Ovary (tissue), 9 donors: ENCODE measurements around the gene C17orf100. TPM values are rescaled to one million over a fixed set of nuclear protein-coding genes. Genes with fewer than 3 reads are reported as not detected.
"Not testable (repeated sequence)": the region's sequence is repeated elsewhere in the genome, so short reads cannot be mapped to it uniquely, and the experiment has no call there.

Source experiments
- DNase-seq, 5 donors: peaks; one replicate each; pipeline ENCODE4 v3.0.0-alpha.2; 2019 to 2020
- H3K27ac ChIP-seq, 2 donors: fragments of 200-600 bp; one replicate each; pipeline versions ENCODE4 v1.5.1 to v1.8.0; 2019 to 2022
- H3K27me3 ChIP-seq: fragments of 200-600 bp; one replicate; pipeline ENCODE4 v1.8.0; 2022
- H3K36me3 ChIP-seq: fragments of 200-600 bp; sonication (generic); one replicate; pipeline ENCODE4 v1.5.1; 2019
- H3K4me1 ChIP-seq: one replicate; pipeline ENCODE4 v1.8.1; 2013; ENCODE audit warnings: mild to moderate bottlenecking, moderate library complexity; ENCODE audit not compliant: insufficient read depth
- H3K4me3 ChIP-seq: fragments of 200-600 bp; sonication (generic); one replicate; pipeline ENCODE4 v1.5.1; 2017
- H3K9me3 ChIP-seq, 2 donors: fragments of 200-600 bp in 1 of 2; sonication (generic) in 1 of 2; one replicate each; pipeline versions ENCODE4 v1.5.1 to v1.8.1; 2013 to 2019; ENCODE audit warnings: mild to moderate bottlenecking in 1 of 2, moderate library complexity in 1 of 2
- EP300 ChIP-seq: sonication (generic); formaldehyde crosslinking; IDR thresholded peaks from one replicate; pipeline ENCODE4 v1.6.1; 2017; ENCODE audit warnings: antibody characterized with exemption
- POLR2A ChIP-seq: fragments of 450-650 bp; IDR thresholded peaks from one replicate; pipeline ENCODE4 v1.6.1; 2017; ENCODE audit warnings: antibody characterized with exemption, mild to moderate bottlenecking, moderate library complexity
- WGBS, 3 donors: extraction: QIAGEN DNeasy Blood & Tissue Kit in 1 of 3; methylation state at CpG; one replicate each; pipeline versions ENCODE4 v1.1.5 to v1.1.7; 2013 to 2017; 5-methylcytosine and 5-hydroxymethylcytosine counted together
- intact Hi-C, 4 donors: fragments of 100-400 bp; cut with DNase I; formaldehyde crosslinking; loops; one replicate each; pipeline versions ENCODE4 v1.11.0 to v1.15.1; 2022 to 2023
- polyA plus RNA-seq, 2 donors: library from polyadenylated mRNA; stranded (reverse); fragments of 200-250 nt in 1 of 2; fragments of 350-450 nt in 1 of 2; fragmentation: Illumina TruSeq in 1 of 2; extraction: RNeasy Lipid Tissue Mini Kit (QIAGEN cat#74804) in 1 of 2; gene quantifications; one replicate each; pipeline ENCODE4 v1.2.3, GENCODE V29; 2013 to 2014
- total RNA-seq, 7 donors: library from RNA; depleted of rRNA in 2 of 7; stranded (reverse); fragments of >200 nt in 2 of 7; fragmentation: NEBNext Ultra II Directional in 3 of 7; extraction: Animal tissue kit (Norgen Biotek cat#: 25700) in 3 of 7; gene quantifications; one replicate each; pipeline versions ENCODE4 v1.1.0 to v1.2.4, GENCODE V29; 2016 to 2023
- TF ChIP-seq, protein P1 (sequence below), 3 donors: fragments of 450-650 bp in 2 of 3; fragments of 200-600 bp in 1 of 3; IDR thresholded peaks; one replicate each; pipeline versions ENCODE4 v1.5.1 to v1.8.0; 2016 to 2022; ENCODE audit warnings: antibody characterized with exemption in 3 of 3, mild to moderate bottlenecking in 1 of 3
- donor health status: DM: no; HTN: no; CAD: no; lungs with moderate emphysema.
- donor health status: DM: no; HTN: no; CAD: no.
- donor health status: Bipolar disorder and iron deficiency.
- donor health status: DM: yes; HTN: yes; CAD: no.
- donor health status: DM: no; HTN: no; CAD: no.
- donor health status: DM: yes; HTN: yes; CAD: no.

The C17orf100 gene
- total and polyA plus RNA-seq, 9 donors, result 0.81 to 2.1 (median 1.6) TPM

DNA sequence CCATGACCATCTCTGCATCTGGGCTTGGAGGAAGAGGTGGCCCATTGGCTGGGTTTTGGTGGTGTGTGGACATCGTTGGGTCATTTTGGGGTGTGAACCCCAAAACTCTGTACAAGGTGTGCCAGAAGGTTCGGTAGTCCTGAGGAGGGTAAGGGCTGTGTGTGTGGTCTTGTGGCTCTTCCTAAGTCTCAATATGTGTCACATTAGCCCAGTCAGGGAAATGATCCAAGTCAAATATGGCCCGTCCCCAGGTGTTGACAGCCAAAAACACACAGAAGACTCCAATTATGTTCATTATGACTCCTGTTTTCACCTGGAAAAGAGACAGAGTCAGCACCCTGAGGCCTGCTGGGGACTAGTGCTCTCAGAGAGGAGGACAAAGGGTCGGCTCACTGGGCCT lies 34.5 kb downstream of the C17orf100 start:
- intact Hi-C loops, result no loop called here
- no peak overlapping the region for H3K27ac ChIP-seq
- H3K9me3 ChIP-seq, result no peaks in the 10 kb centered on the region
- WGBS, 3 donors, result 82 to 85% (median 83%) methylated on average over 4 of the region's 4 CpGs
- TF ChIP-seq, protein P1, sequence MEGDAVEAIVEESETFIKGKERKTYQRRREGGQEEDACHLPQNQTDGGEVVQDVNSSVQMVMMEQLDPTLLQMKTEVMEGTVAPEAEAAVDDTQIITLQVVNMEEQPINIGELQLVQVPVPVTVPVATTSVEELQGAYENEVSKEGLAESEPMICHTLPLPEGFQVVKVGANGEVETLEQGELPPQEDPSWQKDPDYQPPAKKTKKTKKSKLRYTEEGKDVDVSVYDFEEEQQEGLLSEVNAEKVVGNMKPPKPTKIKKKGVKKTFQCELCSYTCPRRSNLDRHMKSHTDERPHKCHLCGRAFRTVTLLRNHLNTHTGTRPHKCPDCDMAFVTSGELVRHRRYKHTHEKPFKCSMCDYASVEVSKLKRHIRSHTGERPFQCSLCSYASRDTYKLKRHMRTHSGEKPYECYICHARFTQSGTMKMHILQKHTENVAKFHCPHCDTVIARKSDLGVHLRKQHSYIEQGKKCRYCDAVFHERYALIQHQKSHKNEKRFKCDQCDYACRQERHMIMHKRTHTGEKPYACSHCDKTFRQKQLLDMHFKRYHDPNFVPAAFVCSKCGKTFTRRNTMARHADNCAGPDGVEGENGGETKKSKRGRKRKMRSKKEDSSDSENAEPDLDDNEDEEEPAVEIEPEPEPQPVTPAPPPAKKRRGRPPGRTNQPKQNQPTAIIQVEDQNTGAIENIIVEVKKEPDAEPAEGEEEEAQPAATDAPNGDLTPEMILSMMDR (IDR thresholded peaks at IDR 0.05), result no peak
- TF ChIP-seq POLR2A (no peak), EP300 (no peak)
- no peaks in the 10 kb centered on the region for H3K36me3 ChIP-seq
- no peak for DNase-seq
- H3K27me3 ChIP-seq, result no peaks in the 10 kb centered on the region
- no peak overlapping the region for H3K4me3 ChIP-seq
- no peaks in the 10 kb centered on the region for H3K4me1 ChIP-seq

DNA sequence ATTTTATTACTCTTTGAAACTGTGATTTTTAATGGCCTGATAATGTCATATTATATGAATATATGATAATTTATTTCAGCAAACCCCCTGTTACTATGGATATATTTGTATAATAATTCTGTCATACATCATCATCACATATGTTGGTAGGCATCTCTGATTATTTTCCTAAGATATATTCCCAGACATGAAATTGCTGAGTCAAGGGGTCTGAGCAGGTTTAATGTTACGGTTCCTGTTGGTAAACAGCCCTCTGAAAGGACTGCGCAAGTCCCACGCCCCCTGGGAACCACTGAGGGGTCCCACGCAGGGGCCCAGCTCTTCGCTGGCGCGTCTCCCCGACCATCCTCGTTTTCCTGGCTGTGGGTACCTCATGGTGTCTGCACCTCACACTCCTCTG lies 37.4 kb downstream of the C17orf100 start:
- WGBS, 3 donors, result 86 to 87% (median 87%) methylated on average over 9 of the region's 9 CpGs
- DNase-seq, result no peak
- no peak overlapping the region for H3K4me3 ChIP-seq
- H3K4me1 ChIP-seq, result no peaks in the 10 kb centered on the region
- intact Hi-C loops, result no loop called here
- TF ChIP-seq POLR2A, result no peak
- no peak for TF ChIP-seq EP300
- TF ChIP-seq, protein P1 (IDR thresholded peaks at IDR 0.05), result no peak
- no peaks in the 10 kb centered on the region for H3K9me3 ChIP-seq
- H3K27ac ChIP-seq, result no peak overlapping the region
- H3K36me3 ChIP-seq, result no peaks in the 10 kb centered on the region
- no peaks in the 10 kb centered on the region for H3K27me3 ChIP-seq

DNA sequence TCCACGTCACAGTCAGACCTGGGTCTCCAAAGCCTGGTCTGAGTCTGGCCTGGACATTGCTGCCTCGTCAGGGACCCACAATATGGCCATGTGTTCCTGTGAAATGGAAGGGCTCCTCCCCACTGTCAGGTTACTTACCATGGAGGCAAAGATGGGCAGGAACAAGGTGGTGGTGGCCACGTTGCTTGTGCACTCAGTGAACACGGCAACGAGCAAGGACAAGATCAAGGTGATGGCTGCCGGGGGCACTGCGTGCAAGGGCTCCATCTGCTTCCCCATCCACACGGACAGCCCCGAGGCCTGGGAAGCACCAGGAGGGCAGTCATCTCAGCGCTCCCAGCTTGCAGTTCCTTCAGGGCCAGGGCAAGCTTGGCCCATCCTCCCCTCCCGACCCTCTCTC lies 39.1 kb downstream of the C17orf100 start:
- WGBS, 3 donors, result 86 to 89% (median 87%) methylated on average over 11 of the region's 11 CpGs
- TF ChIP-seq POLR2A (no peak), EP300 (no peak)
- TF ChIP-seq, protein P1 (IDR thresholded peaks at IDR 0.05), result no peak
- Histone ChIP-seq H3K36me3 (no peaks in the 10 kb centered on the region), H3K27ac (no peak overlapping the region), H3K27me3 (no peaks in the 10 kb centered on the region), H3K4me3 (no peak overlapping the region), H3K4me1 (no peaks in the 10 kb centered on the region), H3K9me3 (no peaks in the 10 kb centered on the region)
- intact Hi-C loops, result loop anchor here in 1 of 4 donors (10.0 kb wide), 1 partner anchor 104 kb away; no protein-coding TSS in a partner anchor
- DNase-seq, result no peak

DNA sequence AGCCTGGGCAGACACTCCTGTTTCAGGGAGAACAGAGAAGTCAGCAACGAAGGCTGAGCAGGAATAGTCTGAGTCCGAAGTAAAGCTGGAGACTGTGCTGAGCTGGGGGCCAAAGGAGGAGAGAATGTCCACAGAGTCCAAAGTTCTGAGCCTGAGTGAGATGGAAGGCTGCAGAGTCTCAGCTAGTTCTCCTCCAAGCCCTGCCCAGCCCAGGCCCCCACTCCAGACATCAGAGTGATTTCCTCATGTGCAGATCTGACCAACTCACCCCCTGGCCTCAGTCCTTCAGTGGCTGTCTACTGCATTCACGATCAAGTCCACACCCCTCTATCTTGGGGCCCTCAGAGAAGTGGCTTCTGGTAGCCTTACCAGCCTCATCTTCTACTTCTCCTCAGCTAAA lies 40.0 kb downstream of the C17orf100 start:
- WGBS, 3 donors, result 69 to 83% (median 69%) methylated on average over 3 of the region's 3 CpGs
- no peak for TF ChIP-seq EP300
- no peak for TF ChIP-seq POLR2A
- no peaks in the 10 kb centered on the region for H3K4me1 ChIP-seq
- no peak overlapping the region for H3K4me3 ChIP-seq
- intact Hi-C loops, result loop anchor here in 1 of 4 donors (10.0 kb wide), 1 partner anchor 103 kb away; no protein-coding TSS in a partner anchor
- H3K9me3 ChIP-seq, result no peaks in the 10 kb centered on the region
- no peak overlapping the region for H3K27ac ChIP-seq
- no peaks in the 10 kb centered on the region for H3K36me3 ChIP-seq
- DNase-seq, result no peak
- H3K27me3 ChIP-seq, result no peaks in the 10 kb centered on the region

DNA sequence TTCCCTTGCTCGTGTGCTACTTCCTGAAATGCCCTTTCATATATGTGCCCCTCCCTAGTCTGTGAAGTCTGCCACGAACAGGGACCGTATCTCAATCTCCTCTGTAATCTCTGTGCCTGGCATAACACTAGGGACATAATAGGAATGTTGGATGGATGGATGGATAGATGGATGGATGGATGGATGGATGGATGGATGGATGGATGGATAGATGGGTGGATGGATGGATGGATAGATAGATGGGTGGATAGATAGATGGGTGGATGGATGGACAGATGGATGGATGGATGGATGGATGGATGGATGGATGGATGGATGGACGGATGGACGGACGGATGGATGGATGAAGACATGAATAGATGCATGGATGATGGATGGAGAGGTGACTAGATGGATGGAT lies 40.4 kb downstream of the C17orf100 start:
- not testable (repeated sequence) for H3K4me1 ChIP-seq, H3K4me3 ChIP-seq, H3K27ac ChIP-seq, H3K9me3 ChIP-seq, H3K36me3 ChIP-seq, H3K27me3 ChIP-seq, DNase-seq
- 71 to 74% (median 72%) methylated on average over 6 of the region's 6 CpGs for WGBS, 3 donors
- intact Hi-C loops, result loop anchor here in 1 of 4 donors (10.0 kb wide), 1 partner anchor 103 kb away; no protein-coding TSS in a partner anchor
